Neural cell (in vitro differentiated cells): Measurements from ENCODE around the gene PAN3.

Experiments
- EP300 ChIP-seq: fragments of 450-650 bp; conservative IDR thresholded peaks from 2 replicates; pipeline ENCODE4 v1.6.1; 2014; ENCODE audit warnings: antibody characterized with exemption, mild to moderate bottlenecking, moderate library complexity; ENCODE audit not compliant: poor library complexity, severe bottlenecking
- EZH2 ChIP-seq: fragments of 200-600, 300-800 bp; shearing (Covaris generic), sonication (generic); IDR thresholded peaks from 2 replicates; pipeline ENCODE4 v1.6.1; 2014; ENCODE audit warnings: antibody characterized with exemption, low read length, borderline replicate concordance, mild to moderate bottlenecking; ENCODE audit not compliant: insufficient read depth, poor library complexity, severe bottlenecking
- MXI1 ChIP-seq: fragments of 450-650 bp; conservative IDR thresholded peaks from 2 replicates; pipeline ENCODE4 v1.6.1; 2014; ENCODE audit warnings: antibody characterized with exemption, mild to moderate bottlenecking; ENCODE audit not compliant: poor library complexity, severe bottlenecking
- POLR2AphosphoS5 ChIP-seq: IDR thresholded peaks from 2 replicates; pipeline ENCODE4 v1.6.1; 2012
- RAD21 ChIP-seq: fragments of 450-650 bp; conservative IDR thresholded peaks from 2 replicates; pipeline ENCODE4 v1.6.1; 2014; ENCODE audit warnings: antibody characterized with exemption, mild to moderate bottlenecking, moderate library complexity
- SMC3 ChIP-seq: fragments of 450-650 bp; conservative IDR thresholded peaks from 2 replicates; pipeline ENCODE4 v1.6.1; 2014; ENCODE audit warnings: antibody characterized with exemption, mild to moderate bottlenecking, moderate library complexity; ENCODE audit not compliant: poor library complexity
- TAF1 ChIP-seq: IDR thresholded peaks from 2 replicates; pipeline ENCODE4 v1.6.1; 2012; ENCODE audit warnings: low read depth
- TF ChIP-seq, protein P1 (sequence below): fragments of 450-650 bp; IDR thresholded peaks from 2 replicates; pipeline ENCODE4 v1.5.1; 2014; ENCODE audit warnings: antibody characterized with exemption, mild to moderate bottlenecking, moderate library complexity; ENCODE audit not compliant: poor library complexity, severe bottlenecking
- TF ChIP-seq, protein P2 (sequence below): IDR thresholded peaks from 2 replicates; pipeline ENCODE4 v1.6.1; 2012; ENCODE audit warnings: borderline replicate concordance

DNA sequence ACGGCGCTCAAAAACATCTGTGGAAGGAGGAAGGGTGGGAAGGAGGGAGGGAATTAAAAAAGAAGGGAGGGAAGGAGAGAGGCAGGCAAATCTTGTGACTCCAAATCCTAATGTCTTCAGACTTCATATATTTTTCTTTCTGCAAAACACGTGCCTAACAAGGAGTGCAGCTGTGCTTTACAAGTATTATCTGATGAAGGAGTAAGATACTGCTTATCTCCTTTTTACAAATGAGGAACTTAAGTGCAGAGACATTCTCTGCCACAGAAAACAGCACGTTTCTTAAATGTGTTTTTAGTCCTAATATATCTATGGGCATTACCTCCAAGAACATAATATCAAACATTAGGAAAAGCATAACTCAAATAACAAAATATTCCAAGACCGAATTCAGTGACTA is 44.5 kb upstream of the PAN3 start:
- TF ChIP-seq EP300: no peak
- TF ChIP-seq, protein P1, sequence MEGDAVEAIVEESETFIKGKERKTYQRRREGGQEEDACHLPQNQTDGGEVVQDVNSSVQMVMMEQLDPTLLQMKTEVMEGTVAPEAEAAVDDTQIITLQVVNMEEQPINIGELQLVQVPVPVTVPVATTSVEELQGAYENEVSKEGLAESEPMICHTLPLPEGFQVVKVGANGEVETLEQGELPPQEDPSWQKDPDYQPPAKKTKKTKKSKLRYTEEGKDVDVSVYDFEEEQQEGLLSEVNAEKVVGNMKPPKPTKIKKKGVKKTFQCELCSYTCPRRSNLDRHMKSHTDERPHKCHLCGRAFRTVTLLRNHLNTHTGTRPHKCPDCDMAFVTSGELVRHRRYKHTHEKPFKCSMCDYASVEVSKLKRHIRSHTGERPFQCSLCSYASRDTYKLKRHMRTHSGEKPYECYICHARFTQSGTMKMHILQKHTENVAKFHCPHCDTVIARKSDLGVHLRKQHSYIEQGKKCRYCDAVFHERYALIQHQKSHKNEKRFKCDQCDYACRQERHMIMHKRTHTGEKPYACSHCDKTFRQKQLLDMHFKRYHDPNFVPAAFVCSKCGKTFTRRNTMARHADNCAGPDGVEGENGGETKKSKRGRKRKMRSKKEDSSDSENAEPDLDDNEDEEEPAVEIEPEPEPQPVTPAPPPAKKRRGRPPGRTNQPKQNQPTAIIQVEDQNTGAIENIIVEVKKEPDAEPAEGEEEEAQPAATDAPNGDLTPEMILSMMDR: no peak
- no peak for TF ChIP-seq EZH2
- TF ChIP-seq POLR2AphosphoS5: no peak
- TF ChIP-seq, protein P2, sequence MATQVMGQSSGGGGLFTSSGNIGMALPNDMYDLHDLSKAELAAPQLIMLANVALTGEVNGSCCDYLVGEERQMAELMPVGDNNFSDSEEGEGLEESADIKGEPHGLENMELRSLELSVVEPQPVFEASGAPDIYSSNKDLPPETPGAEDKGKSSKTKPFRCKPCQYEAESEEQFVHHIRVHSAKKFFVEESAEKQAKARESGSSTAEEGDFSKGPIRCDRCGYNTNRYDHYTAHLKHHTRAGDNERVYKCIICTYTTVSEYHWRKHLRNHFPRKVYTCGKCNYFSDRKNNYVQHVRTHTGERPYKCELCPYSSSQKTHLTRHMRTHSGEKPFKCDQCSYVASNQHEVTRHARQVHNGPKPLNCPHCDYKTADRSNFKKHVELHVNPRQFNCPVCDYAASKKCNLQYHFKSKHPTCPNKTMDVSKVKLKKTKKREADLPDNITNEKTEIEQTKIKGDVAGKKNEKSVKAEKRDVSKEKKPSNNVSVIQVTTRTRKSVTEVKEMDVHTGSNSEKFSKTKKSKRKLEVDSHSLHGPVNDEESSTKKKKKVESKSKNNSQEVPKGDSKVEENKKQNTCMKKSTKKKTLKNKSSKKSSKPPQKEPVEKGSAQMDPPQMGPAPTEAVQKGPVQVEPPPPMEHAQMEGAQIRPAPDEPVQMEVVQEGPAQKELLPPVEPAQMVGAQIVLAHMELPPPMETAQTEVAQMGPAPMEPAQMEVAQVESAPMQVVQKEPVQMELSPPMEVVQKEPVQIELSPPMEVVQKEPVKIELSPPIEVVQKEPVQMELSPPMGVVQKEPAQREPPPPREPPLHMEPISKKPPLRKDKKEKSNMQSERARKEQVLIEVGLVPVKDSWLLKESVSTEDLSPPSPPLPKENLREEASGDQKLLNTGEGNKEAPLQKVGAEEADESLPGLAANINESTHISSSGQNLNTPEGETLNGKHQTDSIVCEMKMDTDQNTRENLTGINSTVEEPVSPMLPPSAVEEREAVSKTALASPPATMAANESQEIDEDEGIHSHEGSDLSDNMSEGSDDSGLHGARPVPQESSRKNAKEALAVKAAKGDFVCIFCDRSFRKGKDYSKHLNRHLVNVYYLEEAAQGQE: no peak
- no peak for TF ChIP-seq RAD21
- TF ChIP-seq SMC3: no peak
- no peak for TF ChIP-seq TAF1
- no peak for TF ChIP-seq MXI1
